Peyer's patch (tissue), 4 donors: Measurements from ENCODE around the gene SHMT2. TPM values are rescaled to one million over a fixed set of nuclear protein-coding genes. Genes with fewer than 3 reads are reported as not detected.
"Not testable (repeated sequence)": the region's sequence is repeated elsewhere in the genome, so short reads cannot be mapped to it uniquely, and the experiment has no call there.

Experiments used
- DNase-seq, 3 donors: peaks; one replicate each; pipeline ENCODE4 v3.0.0-alpha.2; 2017 to 2019
- H3K27ac ChIP-seq, 4 donors: fragments of 200-600 bp; sonication (generic); one replicate each; pipeline ENCODE4 v1.5.1; 2016 to 2019
- H3K27me3 ChIP-seq, 2 donors: fragments of 200-600 bp; sonication (generic); one replicate each; pipeline ENCODE4 v1.5.1; 2019
- H3K36me3 ChIP-seq, 3 donors: fragments of 200-600 bp; sonication (generic); one replicate each; pipeline ENCODE4 v1.5.1; 2016 to 2019
- H3K4me1 ChIP-seq, 4 donors: fragments of 200-600 bp; sonication (generic); one replicate each; pipeline ENCODE4 v1.5.1; 2016 to 2019
- H3K4me3 ChIP-seq, 4 donors: fragments of 200-600 bp; sonication (generic); 1 replicate in 3 of 4; 2 replicates in 1 of 4; pipeline ENCODE4 v1.5.1; 2016 to 2019; ENCODE audit warnings: mild to moderate bottlenecking in 1 of 4
- H3K9me3 ChIP-seq, 4 donors: fragments of 200-600 bp; sonication (generic); one replicate each; pipeline ENCODE4 v1.5.1; 2016 to 2019; ENCODE audit warnings: mild to moderate bottlenecking in 1 of 4
- CTCF ChIP-seq, 6 experiments: fragments of 450-650 bp in 4 of 6; fragments of 200-600 bp in 2 of 6; sonication (generic) in 1 of 6; IDR thresholded peaks; one replicate each; pipeline ENCODE4 v1.5.1; 2017 to 2019; ENCODE audit warnings: antibody characterized with exemption in 6 of 6, mild to moderate bottlenecking in 3 of 6, moderate library complexity in 1 of 6
- POLR2A ChIP-seq, 2 donors: fragments of 450-650 bp; IDR thresholded peaks; one replicate each; pipeline ENCODE4 v1.5.1; 2017; ENCODE audit warnings: antibody characterized with exemption in 2 of 2, mild to moderate bottlenecking in 2 of 2, moderate library complexity in 2 of 2
- total RNA-seq, 4 donors: library from RNA; depleted of rRNA; stranded (reverse); fragments of >200 nt; gene quantifications; one replicate each; pipeline ENCODE4 v1.1.0, GENCODE V29; 2016

SHMT2 gene
- total RNA-seq, 4 donors from 2014 or later, result 34.4 to 72.6 (median 36.3) TPM

- no peak for DNase-seq
- Histone ChIP-seq H3K4me3 (no peak overlapping the region), H3K27ac (no peak overlapping the region), H3K36me3 (peaks cover 0 to 69% (median 0%) of the 10 kb centered on the region in 3 donors), H3K4me1 (no peaks in the 10 kb centered on the region), H3K27me3 (no peaks in the 10 kb centered on the region), H3K9me3 (no peaks in the 10 kb centered on the region)
- TF ChIP-seq POLR2A (IDR thresholded peaks at IDR 0.05), result no peak
Observed at GRCh38 chr12:57272337-57273151, 43.0 kb downstream of the SHMT2 start.

DNA sequence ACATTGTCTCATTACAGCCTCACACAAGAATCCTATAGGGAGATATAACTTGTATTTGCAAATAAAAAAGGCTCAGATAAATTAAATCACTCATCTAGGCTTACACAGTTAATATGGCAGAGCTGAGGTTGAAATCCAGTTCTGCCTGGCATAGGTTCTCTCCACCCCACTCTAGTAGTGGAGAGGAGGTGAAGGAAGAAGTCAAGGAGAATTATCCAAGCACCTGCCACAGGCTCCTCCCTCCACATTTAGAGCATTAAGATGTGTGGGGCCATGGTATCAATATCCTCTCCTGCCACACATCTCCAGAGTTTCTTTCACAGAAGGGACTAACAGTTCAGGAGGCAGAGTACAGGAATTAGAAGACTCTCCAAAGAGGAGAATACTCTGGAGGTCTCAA, 44.0 kb downstream of the SHMT2 start:
- Histone ChIP-seq H3K36me3 (peaks cover 0 to 69% (median 0%) of the 10 kb centered on the region in 3 donors), H3K4me1 (no peaks in the 10 kb centered on the region), H3K27me3 (no peaks in the 10 kb centered on the region), H3K4me3 (no peak overlapping the region), H3K27ac (no peak overlapping the region), H3K9me3 (no peaks in the 10 kb centered on the region)
- no peak for DNase-seq
- TF ChIP-seq CTCF (IDR thresholded peaks at IDR 0.05) (no peak), POLR2A (IDR thresholded peaks at IDR 0.05) (no peak)

GRCh38 chr12:57276233-57276632, 46.7 kb downstream of the SHMT2 start:
- H3K27ac ChIP-seq, H3K9me3 ChIP-seq, H3K4me3 ChIP-seq, H3K27me3 ChIP-seq, DNase-seq: not testable (repeated sequence)
- H3K4me1 ChIP-seq, result peaks cover 0 to 13% (median 3%) of the 10 kb centered on the region in 4 donors
- peaks cover 0 to 67% (median 0%) of the 10 kb centered on the region in 3 donors for H3K36me3 ChIP-seq

- H3K27me3 ChIP-seq, result no peaks in the 10 kb centered on the region
- H3K4me3 ChIP-seq, result no peak overlapping the region
- no peak for DNase-seq
- H3K4me1 ChIP-seq, result peaks cover 0 to 13% (median 3%) of the 10 kb centered on the region in 4 donors
- TF ChIP-seq POLR2A (IDR thresholded peaks at IDR 0.05), result no peak
- TF ChIP-seq CTCF (IDR thresholded peaks at IDR 0.05), result peak in 3 of 6 experiments; percentile 15 to 20 (median 17)
- H3K9me3 ChIP-seq, result no peaks in the 10 kb centered on the region
- peaks cover 0 to 72% (median 0%) of the 10 kb centered on the region in 3 donors for H3K36me3 ChIP-seq
- no peak overlapping the region for H3K27ac ChIP-seq
Observed at GRCh38 chr12:57276935-57277563, 47.5 kb downstream of the SHMT2 start.

DNA sequence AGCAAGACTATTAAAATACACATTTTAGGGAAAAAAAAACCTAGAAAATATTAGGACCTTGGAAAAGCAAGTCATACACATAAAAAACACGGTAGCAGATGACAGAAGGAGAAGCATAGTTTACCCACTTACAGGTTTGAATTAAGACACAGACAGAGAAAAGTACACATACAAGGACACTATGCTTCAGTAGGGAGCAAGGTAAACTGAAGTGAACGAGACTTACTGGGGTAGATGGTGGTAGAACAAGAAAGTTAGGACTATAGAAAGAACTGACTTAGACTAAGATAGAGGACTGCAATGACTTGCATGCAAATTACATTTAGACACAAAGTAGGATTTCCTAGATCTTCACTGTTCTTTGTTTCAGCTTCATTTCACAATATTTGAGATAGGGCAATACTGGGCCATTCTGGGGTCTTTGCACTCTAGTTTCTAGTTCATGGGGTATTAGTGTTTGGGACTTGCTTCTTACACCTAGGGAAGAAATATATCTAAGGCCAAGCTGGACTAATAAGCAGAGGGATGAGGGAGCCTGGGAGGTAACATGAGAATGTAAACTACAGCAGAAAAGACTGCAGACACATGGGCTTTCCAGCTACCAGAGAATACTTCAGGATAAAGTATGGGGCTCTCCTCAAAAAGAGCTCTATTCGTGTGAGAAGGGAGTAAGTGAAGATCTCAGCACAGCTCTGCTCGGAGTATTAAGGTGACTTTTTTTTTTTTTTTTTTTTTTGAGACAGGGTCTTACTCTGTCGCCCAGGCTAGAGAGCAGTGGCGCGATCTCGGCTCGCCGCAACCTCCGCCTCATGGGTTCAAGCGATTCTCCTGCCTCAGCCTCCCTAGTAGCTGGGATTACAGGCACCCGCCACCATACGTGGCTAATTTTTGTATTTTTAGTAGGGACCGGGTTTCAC, 49.2 kb downstream of the SHMT2 start:
- no peak for DNase-seq
- Histone ChIP-seq H3K27me3 (no peaks in the 10 kb centered on the region), H3K4me1 (peaks cover 0 to 13% (median 3%) of the 10 kb centered on the region in 4 donors), H3K4me3 (no peak overlapping the region), H3K36me3 (peaks cover 0 to 70% (median 0%) of the 10 kb centered on the region in 3 donors), H3K27ac (no peak overlapping the region), H3K9me3 (no peaks in the 10 kb centered on the region)
- no peak for TF ChIP-seq POLR2A (IDR thresholded peaks at IDR 0.05)

DNA sequence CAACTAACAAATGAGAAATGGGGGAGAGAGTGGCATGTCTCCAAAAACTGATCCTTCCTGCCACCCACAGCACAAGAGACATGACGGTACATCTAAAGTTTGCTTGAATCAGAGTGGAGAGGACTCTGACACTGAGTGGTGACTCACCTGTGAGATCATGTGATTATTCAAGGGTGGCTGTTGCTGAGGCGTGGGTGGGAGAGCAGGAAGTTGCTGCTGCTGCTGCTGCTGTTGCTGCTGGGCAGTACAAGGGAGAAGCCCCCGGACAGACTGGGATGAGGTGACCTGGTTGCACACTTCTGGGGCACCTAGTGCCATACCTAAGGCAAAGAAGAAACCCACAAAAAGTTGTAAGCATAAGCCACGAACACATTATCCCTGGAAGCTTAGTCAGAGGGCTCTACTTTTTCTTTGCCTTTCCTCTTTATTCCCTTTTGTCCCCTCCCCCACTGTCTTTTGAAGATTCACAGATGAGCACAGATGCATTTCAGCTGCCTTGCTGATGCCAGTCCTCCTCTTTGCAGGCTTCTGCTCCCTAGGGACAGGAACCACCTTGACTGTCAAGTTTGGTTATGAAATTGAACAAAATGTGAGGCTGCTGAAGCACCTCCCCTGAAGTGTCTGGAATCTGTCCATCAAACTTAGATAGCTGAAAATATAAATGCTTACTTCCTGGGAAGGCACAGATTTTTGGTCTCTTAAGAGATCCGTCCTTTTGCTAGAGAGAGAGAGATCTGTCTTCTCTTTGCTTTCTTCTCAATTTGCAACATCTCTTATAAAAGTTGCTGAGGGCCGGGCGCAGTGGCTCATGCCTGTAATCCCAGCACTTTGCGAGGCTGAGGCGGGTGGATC, 50.9 kb downstream of the SHMT2 start:
- TF ChIP-seq CTCF (IDR thresholded peaks at IDR 0.05) (no peak), POLR2A (IDR thresholded peaks at IDR 0.05) (no peak)
- peak; percentile 66 to 88 (median 67) for DNase-seq
- Histone ChIP-seq H3K4me1 (peaks cover 0 to 13% (median 3%) of the 10 kb centered on the region in 4 donors), H3K4me3 (no peak overlapping the region), H3K9me3 (no peaks in the 10 kb centered on the region), H3K27ac (peak overlapping the region; percentile 70 to 76 (median 74)), H3K36me3 (peaks cover 0 to 66% (median 0%) of the 10 kb centered on the region in 3 donors), H3K27me3 (no peaks in the 10 kb centered on the region)

DNA sequence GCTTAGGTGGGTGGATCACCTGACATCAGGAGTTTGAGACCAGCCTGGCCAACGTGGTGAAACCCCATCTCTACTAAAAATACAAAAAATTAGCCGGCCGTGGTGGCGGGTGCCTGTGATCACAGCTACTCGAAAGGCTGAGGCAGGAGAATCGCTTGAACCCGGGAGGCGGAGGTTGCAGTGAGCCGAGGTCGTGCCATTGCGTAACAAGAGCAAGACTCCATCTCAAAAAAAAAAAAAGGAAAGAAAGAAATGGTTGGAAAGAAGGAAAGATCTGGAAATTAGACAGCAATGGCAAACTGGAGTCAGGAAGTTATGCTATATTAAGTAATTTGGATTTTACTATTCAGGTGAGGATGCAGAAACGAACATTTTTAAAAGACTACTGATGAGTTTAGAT, 52.6 kb downstream of the SHMT2 start:
- H3K9me3 ChIP-seq, DNase-seq: not testable (repeated sequence)
- peaks cover 0 to 68% (median 0%) of the 10 kb centered on the region in 3 donors for H3K36me3 ChIP-seq

More for the DNA sequence above, 52.6 kb downstream of the SHMT2 start:
- H3K4me1 ChIP-seq, result peaks cover 0 to 13% (median 3%) of the 10 kb centered on the region in 4 donors
- H3K4me3 ChIP-seq, H3K27me3 ChIP-seq, H3K27ac ChIP-seq: not testable (repeated sequence)
